Keratinocyte (primary cell): ENCODE results near the gene RAD21L1. TPM values are rescaled to one million over a fixed set of nuclear protein-coding genes. Genes with fewer than 3 reads are reported as not detected.

Experiments used
- DNase-seq: peaks from one replicate; pipeline ENCODE4 v3.0.0-alpha.2; 2011; ENCODE audit warnings: low read depth, missing footprints, low spot score
- FAIRE-seq: peaks from 2 replicates; lab custom pipeline; 2011; peaks lifted over from hg19 to GRCh38; lab: Jason Lieb, UNC
- H2AFZ ChIP-seq: 2 replicates; pipeline ENCODE4 v1.6.0; 2012; ENCODE audit warnings: low read length, control low read depth, inconsistent platforms; ENCODE audit not compliant: control insufficient read depth
- H3K27ac ChIP-seq: 2 replicates; pipeline ENCODE4 v1.5.1; 2011; ENCODE audit warnings: low read length; ENCODE audit not compliant: control insufficient read depth, insufficient read depth
- H3K27me3 ChIP-seq: 3 replicates; pipeline ENCODE4 v1.6.0; 2011; ENCODE audit warnings: low read length; ENCODE audit not compliant: control insufficient read depth, insufficient read depth; ENCODE audit errors: extremely low read depth
- H3K36me3 ChIP-seq, 2 experiments: 2 replicates in 1 of 2; 3 replicates in 1 of 2; pipeline ENCODE4 v1.5.1; 2011; ENCODE audit warnings: low read length in 2 of 2, mild to moderate bottlenecking in 1 of 2; ENCODE audit not compliant: control insufficient read depth in 2 of 2, insufficient read depth in 2 of 2; ENCODE audit errors: extremely low read depth in 1 of 2
- H3K4me1 ChIP-seq: 3 replicates; pipeline ENCODE4 v1.5.1; 2011; ENCODE audit warnings: low read length; ENCODE audit not compliant: control insufficient read depth, insufficient read depth; ENCODE audit errors: extremely low read depth
- H3K4me2 ChIP-seq: 3 replicates; pipeline ENCODE4 v1.6.0; 2011; ENCODE audit warnings: low read depth, low read length; ENCODE audit not compliant: control insufficient read depth, insufficient read depth; ENCODE audit errors: extremely low read depth
- H3K4me3 ChIP-seq, 3 experiments: fragments of 200-600 bp in 1 of 3; sonication (generic) in 1 of 3; 2 replicates in 2 of 3; 3 replicates in 1 of 3; pipeline ENCODE4 v1.5.1; 2011 to 2016; ENCODE audit warnings: low read length in 3 of 3, mild to moderate bottlenecking in 3 of 3, control low read depth in 2 of 3, inconsistent platforms in 1 of 3, low read depth in 1 of 3, mixed read lengths in 1 of 3, mixed run types in 1 of 3, moderate library complexity in 1 of 3; ENCODE audit not compliant: control insufficient read depth in 2 of 3, insufficient read depth in 2 of 3; ENCODE audit errors: extremely low read depth in 1 of 3
- H3K79me2 ChIP-seq: 2 replicates; pipeline ENCODE4 v1.6.0; 2012; ENCODE audit warnings: low read length; ENCODE audit not compliant: control insufficient read depth, insufficient read depth
- H3K9ac ChIP-seq: 3 replicates; pipeline ENCODE4 v1.6.0; 2011; ENCODE audit warnings: low read length; ENCODE audit not compliant: control insufficient read depth, insufficient read depth; ENCODE audit errors: extremely low read depth
- H3K9me1 ChIP-seq: 3 replicates; pipeline ENCODE4 v1.6.0; 2011; ENCODE audit warnings: low read length; ENCODE audit not compliant: control insufficient read depth, insufficient read depth; ENCODE audit errors: extremely low read depth
- H3K9me3 ChIP-seq: 2 replicates; pipeline ENCODE4 v1.5.1; 2012; ENCODE audit warnings: low read depth, low read length; ENCODE audit not compliant: control insufficient read depth
- H4K20me1 ChIP-seq: 3 replicates; pipeline ENCODE4 v1.6.0; 2011; ENCODE audit warnings: low read length; ENCODE audit not compliant: control insufficient read depth, insufficient read depth; ENCODE audit errors: extremely low read depth
- CTCF ChIP-seq, 3 experiments: IDR thresholded peaks in 1 of 3; conservative IDR thresholded peaks in 1 of 3; optimal IDR thresholded peaks in 1 of 3; 2 replicates in 2 of 3; 3 replicates in 1 of 3; pipeline versions ENCODE3 to v1.5.1; 2011; ENCODE audit warnings: low read length in 3 of 3, mild to moderate bottlenecking in 3 of 3, moderate library complexity in 2 of 3, control low read depth in 1 of 3, inconsistent platforms in 1 of 3; ENCODE audit not compliant: insufficient read depth in 2 of 3; ENCODE audit errors: extremely low read depth in 1 of 3
- EZH2 ChIP-seq: IDR thresholded peaks from one replicate; pipeline ENCODE4 v1.6.1; 2012; ENCODE audit warnings: inconsistent platforms, mild to moderate bottlenecking, low read length, moderate library complexity
- dilution Hi-C: fragments of 300-500 bp; cut with MboI; formaldehyde crosslinking; loops from one replicate; pipeline ENCODE4 v1.7.0; 2020; ENCODE audit warnings: low sequenced_read_pairs; ENCODE audit not compliant: extremely low pct_ligation_motif_present
- polyA plus RNA-seq, 5 experiments: library from polyadenylated mRNA; depleted of rRNA in 3 of 5; stranded (reverse) in 3 of 5; stranded (forward) in 1 of 5; unstranded in 1 of 5; fragments of >200 nt; gene quantifications; 1 replicate in 1 of 5; 2 replicates in 3 of 5; 3 replicates in 1 of 5; pipeline versions ENCODE4 v1.2.1 to v1.2.3, GENCODE V29; 2011 to 2012; ENCODE audit warnings: missing spikeins in 2 of 5, low read depth in 1 of 5, low replicate concordance in 1 of 5

The RAD21L1 gene
- polyA plus RNA-seq, 1 donor (not counting 4 experiments of a cell fraction or from before 2014, with no cell fraction given) = not detected

GRCh38 chr20:1283522-1284510 is 58.0 kb downstream of the RAD21L1 start:
- dilution Hi-C loops = no loop called here
- H3K4me2 ChIP-seq = no peak overlapping the region
- H2AFZ ChIP-seq = no peak overlapping the region
- no peak overlapping the region for H3K4me3 ChIP-seq
- no peak overlapping the region for H3K9ac ChIP-seq
- no peaks in the 10 kb centered on the region for H3K79me2 ChIP-seq
- no peaks in the 10 kb centered on the region for H3K9me3 ChIP-seq
- no peaks in the 10 kb centered on the region for H3K27me3 ChIP-seq
- no peaks in the 10 kb centered on the region for H3K9me1 ChIP-seq
- no peaks in the 10 kb centered on the region for H3K36me3 ChIP-seq
- no peaks in the 10 kb centered on the region for H3K4me1 ChIP-seq
- TF ChIP-seq EZH2 = no peak
- TF ChIP-seq CTCF (optimal IDR thresholded peaks at IDR 0.05 in 1 of 3, IDR thresholded peaks at IDR 0.05 in 1 of 3, conservative IDR thresholded peaks at IDR 0.05 in 1 of 3; ENCODE audit: extremely low read depth in 1 of 3, insufficient read depth in 2 of 3, low read length in 3 of 3) = no peak
- DNase-seq (no peak), FAIRE-seq (no peak)
- H4K20me1 ChIP-seq = no peaks in the 10 kb centered on the region
- H3K27ac ChIP-seq = no peak overlapping the region

GRCh38 chr20:1286267-1287024 is 60.6 kb downstream of the RAD21L1 start:
- Histone ChIP-seq H3K79me2 (no peaks in the 10 kb centered on the region), H3K4me1 (no peaks in the 10 kb centered on the region), H3K4me3 (no peak overlapping the region), H3K4me2 (no peak overlapping the region), H3K27ac (no peak overlapping the region), H3K27me3 (no peaks in the 10 kb centered on the region), H3K9me1 (no peaks in the 10 kb centered on the region), H3K9ac (no peak overlapping the region), H3K9me3 (no peaks in the 10 kb centered on the region), H4K20me1 (no peaks in the 10 kb centered on the region), H2AFZ (no peak overlapping the region), H3K36me3 (no peaks in the 10 kb centered on the region)
- dilution Hi-C loops = no loop called here
- no peak for TF ChIP-seq EZH2
- no peak for TF ChIP-seq CTCF (optimal IDR thresholded peaks at IDR 0.05 in 1 of 3, IDR thresholded peaks at IDR 0.05 in 1 of 3, conservative IDR thresholded peaks at IDR 0.05 in 1 of 3; ENCODE audit: extremely low read depth in 1 of 3, insufficient read depth in 2 of 3, low read length in 3 of 3)
- FAIRE-seq (no peak), DNase-seq (no peak)
